ENCODE results near the gene PPP1R3G.

Gene PPP1R3G

DNA sequence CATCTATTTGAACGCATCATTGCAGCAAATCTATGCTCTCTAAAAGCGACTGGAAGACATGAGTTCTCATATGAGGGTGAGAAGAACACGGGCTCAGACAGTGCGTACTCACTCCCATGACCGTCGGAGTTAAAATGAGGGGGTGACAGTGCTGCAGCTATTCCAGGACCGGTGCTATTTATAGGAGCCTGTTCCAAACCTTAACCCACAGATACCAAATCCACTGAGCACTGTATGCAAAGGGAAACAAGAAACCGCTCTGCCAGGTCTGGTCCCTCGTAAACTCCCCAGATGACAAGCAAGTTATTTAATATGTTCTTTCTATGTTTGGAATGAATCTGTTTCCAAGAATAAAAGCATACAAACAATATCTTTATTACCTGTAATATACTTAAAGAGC lies 22.9 kb downstream of the PPP1R3G start:
- H3K4me3 ChIP-seq (ENCODE audit: low read depth, low read length), result no peak overlapping the region
- no peak for DNase-seq (ENCODE audit: low read depth)
- TF ChIP-seq, protein P1, sequence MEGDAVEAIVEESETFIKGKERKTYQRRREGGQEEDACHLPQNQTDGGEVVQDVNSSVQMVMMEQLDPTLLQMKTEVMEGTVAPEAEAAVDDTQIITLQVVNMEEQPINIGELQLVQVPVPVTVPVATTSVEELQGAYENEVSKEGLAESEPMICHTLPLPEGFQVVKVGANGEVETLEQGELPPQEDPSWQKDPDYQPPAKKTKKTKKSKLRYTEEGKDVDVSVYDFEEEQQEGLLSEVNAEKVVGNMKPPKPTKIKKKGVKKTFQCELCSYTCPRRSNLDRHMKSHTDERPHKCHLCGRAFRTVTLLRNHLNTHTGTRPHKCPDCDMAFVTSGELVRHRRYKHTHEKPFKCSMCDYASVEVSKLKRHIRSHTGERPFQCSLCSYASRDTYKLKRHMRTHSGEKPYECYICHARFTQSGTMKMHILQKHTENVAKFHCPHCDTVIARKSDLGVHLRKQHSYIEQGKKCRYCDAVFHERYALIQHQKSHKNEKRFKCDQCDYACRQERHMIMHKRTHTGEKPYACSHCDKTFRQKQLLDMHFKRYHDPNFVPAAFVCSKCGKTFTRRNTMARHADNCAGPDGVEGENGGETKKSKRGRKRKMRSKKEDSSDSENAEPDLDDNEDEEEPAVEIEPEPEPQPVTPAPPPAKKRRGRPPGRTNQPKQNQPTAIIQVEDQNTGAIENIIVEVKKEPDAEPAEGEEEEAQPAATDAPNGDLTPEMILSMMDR (IDR thresholded peaks at IDR 0.05; ENCODE audit: insufficient read depth, low read depth, low read length, missing control alignments), result no peak

DNA sequence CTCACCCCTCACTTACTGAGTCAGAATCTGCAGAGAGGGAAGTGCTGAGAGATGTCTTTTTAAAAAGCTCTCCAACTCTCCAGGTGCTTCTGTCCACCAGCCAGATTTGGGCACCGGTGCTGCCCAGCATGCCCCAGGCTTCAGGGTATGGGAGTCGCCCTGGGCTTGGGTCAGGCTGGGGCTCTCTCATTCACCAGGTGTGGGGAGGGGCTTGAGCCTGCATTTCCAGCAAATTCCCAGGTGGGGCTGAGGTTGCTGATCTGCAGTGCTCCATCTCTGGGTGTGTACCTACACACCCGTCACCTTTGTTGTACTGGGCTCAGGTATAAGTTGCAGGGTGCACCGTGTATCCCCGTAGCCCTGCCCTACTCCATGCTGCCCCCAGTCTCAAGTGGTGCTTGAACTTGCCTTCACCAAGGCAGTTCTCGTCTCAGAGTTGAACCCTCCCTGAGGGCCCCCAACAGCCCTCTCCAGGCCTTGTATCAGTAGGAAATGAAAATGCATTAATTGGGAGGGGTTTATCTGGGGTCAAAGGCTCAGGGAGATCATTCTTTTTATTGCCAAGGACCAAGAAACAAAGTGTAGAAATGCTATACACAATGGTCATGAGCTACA lies 23.5 kb downstream of the PPP1R3G start:
- no peak overlapping the region for H3K4me3 ChIP-seq (ENCODE audit: low read depth, low read length)
- TF ChIP-seq, protein P1 (IDR thresholded peaks at IDR 0.05; ENCODE audit: insufficient read depth, low read depth, low read length, missing control alignments), result no peak
- DNase-seq (ENCODE audit: low read depth), result no peak

DNA sequence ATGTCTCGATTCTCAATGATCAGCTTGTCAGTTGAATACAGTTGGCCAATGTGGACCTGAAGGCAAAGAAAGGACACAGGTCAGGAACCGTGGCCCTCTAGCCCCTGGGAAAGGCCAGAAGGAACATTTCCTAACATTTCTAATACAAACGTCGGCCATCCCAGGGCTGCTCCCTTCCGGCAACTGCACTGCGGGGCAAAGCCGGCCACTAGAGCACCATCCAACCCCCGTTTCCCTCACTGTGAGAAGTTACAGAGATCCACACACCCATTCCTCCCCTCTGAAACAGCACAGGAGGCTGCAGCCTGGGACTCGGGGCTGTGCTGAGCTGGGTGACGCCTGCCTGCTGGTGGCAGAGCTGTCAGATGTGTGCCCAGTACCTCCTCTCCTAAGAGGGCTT lies 24.3 kb downstream of the PPP1R3G start:
- TF ChIP-seq, protein P1 (IDR thresholded peaks at IDR 0.05; ENCODE audit: insufficient read depth, low read depth, low read length, missing control alignments), result no peak
- no peak for DNase-seq (ENCODE audit: low read depth)
- no peak overlapping the region for H3K4me3 ChIP-seq (ENCODE audit: low read depth, low read length)

DNA sequence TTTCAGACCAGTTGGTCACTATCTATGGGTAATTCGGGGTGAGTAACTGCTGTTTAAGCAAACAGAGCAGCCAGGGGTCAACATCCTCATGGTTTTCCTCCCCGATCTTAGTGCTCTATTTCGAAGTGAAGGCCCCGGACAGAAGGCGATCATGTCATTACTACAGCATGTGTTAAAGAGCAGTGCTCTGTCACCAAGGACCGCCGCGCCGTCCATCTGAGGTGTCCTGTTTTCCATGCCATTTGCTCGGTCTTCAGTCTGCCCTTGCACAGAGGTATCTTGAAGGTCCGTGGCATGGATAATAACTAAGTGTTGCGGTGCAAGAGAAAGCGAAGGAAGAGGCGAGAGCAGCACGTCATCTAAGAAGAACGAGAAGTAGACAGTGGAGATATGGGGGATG lies 25.1 kb downstream of the PPP1R3G start:
- no peak for DNase-seq (ENCODE audit: low read depth)
- no peak overlapping the region for H3K4me3 ChIP-seq (ENCODE audit: low read depth, low read length)
- TF ChIP-seq, protein P1 (IDR thresholded peaks at IDR 0.05; ENCODE audit: insufficient read depth, low read depth, low read length, missing control alignments), result no peak

DNA sequence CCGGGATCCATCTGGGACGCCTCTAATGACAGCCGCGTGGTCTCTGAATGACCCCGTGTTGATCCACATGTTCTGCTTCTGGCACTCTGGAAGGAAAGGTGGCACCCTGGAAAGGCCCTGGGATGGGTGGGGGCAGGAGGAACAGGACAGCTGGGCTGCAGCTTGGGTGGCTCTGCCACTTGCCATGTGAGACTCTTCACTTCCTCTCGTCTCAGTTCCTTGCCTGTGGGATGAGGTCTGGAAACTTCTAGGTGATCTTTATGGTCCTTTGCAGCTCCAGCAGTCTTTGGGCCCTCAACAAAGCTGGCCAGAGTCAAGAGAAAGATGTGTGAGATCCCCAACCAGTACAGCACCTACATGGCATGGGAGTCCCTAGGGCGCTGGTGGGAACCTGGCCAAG lies 26.5 kb downstream of the PPP1R3G start:
- TF ChIP-seq, protein P1 (IDR thresholded peaks at IDR 0.05; ENCODE audit: insufficient read depth, low read depth, low read length, missing control alignments), result no peak
- no peak for DNase-seq (ENCODE audit: low read depth)
- no peak overlapping the region for H3K4me3 ChIP-seq (ENCODE audit: low read depth, low read length)

DNA sequence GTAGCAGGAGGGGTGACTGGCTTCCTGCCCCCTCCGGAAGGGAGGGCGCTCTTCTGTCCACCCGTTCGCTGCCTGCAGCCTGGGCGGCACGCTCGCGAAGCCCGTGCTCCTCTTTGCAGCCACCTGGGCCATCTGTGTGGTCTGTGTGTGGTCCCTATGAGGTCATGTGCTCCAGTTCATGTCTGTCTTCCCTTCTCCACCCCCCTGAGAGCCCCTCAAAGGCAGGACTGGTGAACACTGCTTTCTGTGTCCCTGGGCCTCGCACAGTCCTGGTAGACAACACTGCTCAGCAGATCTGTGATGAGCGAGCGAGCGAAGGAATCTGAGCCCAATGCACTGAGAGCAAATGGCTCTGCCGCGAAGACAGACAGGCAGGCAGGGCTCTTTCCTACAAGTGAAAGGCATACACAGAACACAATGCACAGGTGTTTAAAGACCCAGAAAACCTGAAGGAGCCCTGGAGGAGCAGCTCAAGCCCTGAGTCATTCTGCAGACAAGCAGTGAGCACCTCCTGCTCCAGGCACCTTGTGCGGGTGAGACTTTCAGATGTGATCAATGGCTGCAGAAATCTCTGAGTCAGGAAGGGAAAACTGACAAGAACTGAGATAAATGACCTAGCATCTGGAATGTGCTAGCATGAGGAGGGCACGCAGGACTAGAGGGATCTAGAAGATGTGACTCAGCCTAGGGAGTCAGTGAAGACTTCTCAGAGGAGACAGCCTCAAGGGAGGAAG lies 27.1 kb downstream of the PPP1R3G start:
- DNase-seq (ENCODE audit: low read depth), result no peak
- TF ChIP-seq, protein P1 (IDR thresholded peaks at IDR 0.05; ENCODE audit: insufficient read depth, low read depth, low read length, missing control alignments), result no peak
- no peak overlapping the region for H3K4me3 ChIP-seq (ENCODE audit: low read depth, low read length)

Data from GM12865 (cell line).